Body of pancreas (tissue), 4 donors: ENCODE measurements around the gene TRAF1.

Source experiments
- CTCF ChIP-seq, 7 experiments: fragments of 450-650 bp in 4 of 7; fragments of 200-600 bp in 3 of 7; sonication (generic) in 3 of 7; IDR thresholded peaks; one replicate each; pipeline ENCODE4 v1.5.1; 2016 to 2019; ENCODE audit warnings: antibody characterized with exemption in 7 of 7
- POLR2A ChIP-seq, 3 donors: fragments of 450-650 bp; IDR thresholded peaks; one replicate each; pipeline ENCODE4 v1.6.1; 2016; ENCODE audit warnings: antibody characterized with exemption in 3 of 3, mild to moderate bottlenecking in 2 of 3

GRCh38 chr9:120855827-120856670 is 70.5 kb downstream of the TRAF1 start:
- TF ChIP-seq CTCF (IDR thresholded peaks at IDR 0.05) (no peak), POLR2A (IDR thresholded peaks at IDR 0.05) (no peak)
